Keratinocyte (primary cell): ENCODE measurements around the gene CTNNA2. TPM values are rescaled to one million over a fixed set of nuclear protein-coding genes. Genes with fewer than 3 reads are reported as not detected.

Source experiments
- DNase-seq: peaks from one replicate; pipeline ENCODE4 v3.0.0-alpha.2; 2011; ENCODE audit warnings: low read depth, missing footprints, low spot score
- FAIRE-seq: peaks from 2 replicates; lab custom pipeline; 2011; peaks lifted over from hg19 to GRCh38; lab: Jason Lieb, UNC
- H2AFZ ChIP-seq: 2 replicates; pipeline ENCODE4 v1.6.0; 2012; ENCODE audit warnings: low read length, control low read depth, inconsistent platforms; ENCODE audit not compliant: control insufficient read depth
- H3K27ac ChIP-seq: 2 replicates; pipeline ENCODE4 v1.5.1; 2011; ENCODE audit warnings: low read length; ENCODE audit not compliant: control insufficient read depth, insufficient read depth
- H3K27me3 ChIP-seq: 3 replicates; pipeline ENCODE4 v1.6.0; 2011; ENCODE audit warnings: low read length; ENCODE audit not compliant: control insufficient read depth, insufficient read depth; ENCODE audit errors: extremely low read depth
- H3K36me3 ChIP-seq, 2 experiments: 2 replicates in 1 of 2; 3 replicates in 1 of 2; pipeline ENCODE4 v1.5.1; 2011; ENCODE audit warnings: low read length in 2 of 2, mild to moderate bottlenecking in 1 of 2; ENCODE audit not compliant: control insufficient read depth in 2 of 2, insufficient read depth in 2 of 2; ENCODE audit errors: extremely low read depth in 1 of 2
- H3K4me1 ChIP-seq: 3 replicates; pipeline ENCODE4 v1.5.1; 2011; ENCODE audit warnings: low read length; ENCODE audit not compliant: control insufficient read depth, insufficient read depth; ENCODE audit errors: extremely low read depth
- H3K4me2 ChIP-seq: 3 replicates; pipeline ENCODE4 v1.6.0; 2011; ENCODE audit warnings: low read depth, low read length; ENCODE audit not compliant: control insufficient read depth, insufficient read depth; ENCODE audit errors: extremely low read depth
- H3K4me3 ChIP-seq, 3 experiments: fragments of 200-600 bp in 1 of 3; sonication (generic) in 1 of 3; 2 replicates in 2 of 3; 3 replicates in 1 of 3; pipeline ENCODE4 v1.5.1; 2011 to 2016; ENCODE audit warnings: low read length in 3 of 3, mild to moderate bottlenecking in 3 of 3, control low read depth in 2 of 3, inconsistent platforms in 1 of 3, low read depth in 1 of 3, mixed read lengths in 1 of 3, mixed run types in 1 of 3, moderate library complexity in 1 of 3; ENCODE audit not compliant: control insufficient read depth in 2 of 3, insufficient read depth in 2 of 3; ENCODE audit errors: extremely low read depth in 1 of 3
- H3K79me2 ChIP-seq: 2 replicates; pipeline ENCODE4 v1.6.0; 2012; ENCODE audit warnings: low read length; ENCODE audit not compliant: control insufficient read depth, insufficient read depth
- H3K9ac ChIP-seq: 3 replicates; pipeline ENCODE4 v1.6.0; 2011; ENCODE audit warnings: low read length; ENCODE audit not compliant: control insufficient read depth, insufficient read depth; ENCODE audit errors: extremely low read depth
- H3K9me1 ChIP-seq: 3 replicates; pipeline ENCODE4 v1.6.0; 2011; ENCODE audit warnings: low read length; ENCODE audit not compliant: control insufficient read depth, insufficient read depth; ENCODE audit errors: extremely low read depth
- H3K9me3 ChIP-seq: 2 replicates; pipeline ENCODE4 v1.5.1; 2012; ENCODE audit warnings: low read depth, low read length; ENCODE audit not compliant: control insufficient read depth
- H4K20me1 ChIP-seq: 3 replicates; pipeline ENCODE4 v1.6.0; 2011; ENCODE audit warnings: low read length; ENCODE audit not compliant: control insufficient read depth, insufficient read depth; ENCODE audit errors: extremely low read depth
- EZH2 ChIP-seq: IDR thresholded peaks from one replicate; pipeline ENCODE4 v1.6.1; 2012; ENCODE audit warnings: inconsistent platforms, mild to moderate bottlenecking, low read length, moderate library complexity
- dilution Hi-C: fragments of 300-500 bp; cut with MboI; formaldehyde crosslinking; loops from one replicate; pipeline ENCODE4 v1.7.0; 2020; ENCODE audit warnings: low sequenced_read_pairs; ENCODE audit not compliant: extremely low pct_ligation_motif_present
- polyA plus RNA-seq, 5 experiments: library from polyadenylated mRNA; depleted of rRNA in 3 of 5; stranded (reverse) in 3 of 5; stranded (forward) in 1 of 5; unstranded in 1 of 5; fragments of >200 nt; gene quantifications; 1 replicate in 1 of 5; 2 replicates in 3 of 5; 3 replicates in 1 of 5; pipeline versions ENCODE4 v1.2.1 to v1.2.3, GENCODE V29; 2011 to 2012; ENCODE audit warnings: missing spikeins in 2 of 5, low read depth in 1 of 5, low replicate concordance in 1 of 5
- TF ChIP-seq, protein P1 (sequence below), 3 experiments: IDR thresholded peaks in 1 of 3; conservative IDR thresholded peaks in 1 of 3; optimal IDR thresholded peaks in 1 of 3; 2 replicates in 2 of 3; 3 replicates in 1 of 3; pipeline versions ENCODE3 to v1.5.1; 2011; ENCODE audit warnings: low read length in 3 of 3, mild to moderate bottlenecking in 3 of 3, moderate library complexity in 2 of 3, control low read depth in 1 of 3, inconsistent platforms in 1 of 3; ENCODE audit not compliant: insufficient read depth in 2 of 3; ENCODE audit errors: extremely low read depth in 1 of 3

Gene CTNNA2
- polyA plus RNA-seq, 1 donor (not counting 4 experiments of a cell fraction or from before 2014, with no cell fraction given) = not detected

DNA sequence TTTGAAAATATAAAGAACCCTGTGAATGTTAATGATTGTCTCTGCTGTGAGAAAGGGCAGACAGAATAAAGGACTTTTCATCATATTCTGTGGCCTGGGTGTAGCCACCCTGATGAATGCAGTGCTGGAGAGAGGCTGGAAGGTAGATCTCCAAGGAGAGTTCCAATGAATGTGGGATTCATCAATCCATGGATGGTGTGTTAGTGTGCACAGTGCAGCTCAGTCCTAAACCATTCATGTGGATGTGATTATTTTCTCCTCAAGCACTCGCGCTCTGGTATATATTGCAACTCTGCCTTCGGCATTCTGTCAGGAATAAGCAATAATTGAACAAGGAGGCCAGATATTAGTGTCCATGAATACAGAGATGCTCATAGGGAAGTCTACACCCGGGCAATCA is 744.6 kb downstream of the CTNNA2 start:
- DNase-seq (no peak), FAIRE-seq (no peak)
- Histone ChIP-seq H3K9ac (no peak overlapping the region), H4K20me1 (no peaks in the 10 kb centered on the region), H3K79me2 (no peaks in the 10 kb centered on the region), H2AFZ (no peak overlapping the region), H3K27me3 (no peaks in the 10 kb centered on the region), H3K4me1 (no peaks in the 10 kb centered on the region), H3K9me3 (no peaks in the 10 kb centered on the region), H3K4me2 (no peak overlapping the region), H3K27ac (no peak overlapping the region), H3K36me3 (no peaks in the 10 kb centered on the region), H3K4me3 (no peak overlapping the region), H3K9me1 (no peaks in the 10 kb centered on the region)
- TF ChIP-seq, protein P1, sequence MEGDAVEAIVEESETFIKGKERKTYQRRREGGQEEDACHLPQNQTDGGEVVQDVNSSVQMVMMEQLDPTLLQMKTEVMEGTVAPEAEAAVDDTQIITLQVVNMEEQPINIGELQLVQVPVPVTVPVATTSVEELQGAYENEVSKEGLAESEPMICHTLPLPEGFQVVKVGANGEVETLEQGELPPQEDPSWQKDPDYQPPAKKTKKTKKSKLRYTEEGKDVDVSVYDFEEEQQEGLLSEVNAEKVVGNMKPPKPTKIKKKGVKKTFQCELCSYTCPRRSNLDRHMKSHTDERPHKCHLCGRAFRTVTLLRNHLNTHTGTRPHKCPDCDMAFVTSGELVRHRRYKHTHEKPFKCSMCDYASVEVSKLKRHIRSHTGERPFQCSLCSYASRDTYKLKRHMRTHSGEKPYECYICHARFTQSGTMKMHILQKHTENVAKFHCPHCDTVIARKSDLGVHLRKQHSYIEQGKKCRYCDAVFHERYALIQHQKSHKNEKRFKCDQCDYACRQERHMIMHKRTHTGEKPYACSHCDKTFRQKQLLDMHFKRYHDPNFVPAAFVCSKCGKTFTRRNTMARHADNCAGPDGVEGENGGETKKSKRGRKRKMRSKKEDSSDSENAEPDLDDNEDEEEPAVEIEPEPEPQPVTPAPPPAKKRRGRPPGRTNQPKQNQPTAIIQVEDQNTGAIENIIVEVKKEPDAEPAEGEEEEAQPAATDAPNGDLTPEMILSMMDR (optimal IDR thresholded peaks at IDR 0.05 in 1 of 3, IDR thresholded peaks at IDR 0.05 in 1 of 3, conservative IDR thresholded peaks at IDR 0.05 in 1 of 3; ENCODE audit: extremely low read depth in 1 of 3, insufficient read depth in 2 of 3, low read length in 3 of 3) = no peak
- no peak for TF ChIP-seq EZH2
- dilution Hi-C loops = no loop called here

DNA sequence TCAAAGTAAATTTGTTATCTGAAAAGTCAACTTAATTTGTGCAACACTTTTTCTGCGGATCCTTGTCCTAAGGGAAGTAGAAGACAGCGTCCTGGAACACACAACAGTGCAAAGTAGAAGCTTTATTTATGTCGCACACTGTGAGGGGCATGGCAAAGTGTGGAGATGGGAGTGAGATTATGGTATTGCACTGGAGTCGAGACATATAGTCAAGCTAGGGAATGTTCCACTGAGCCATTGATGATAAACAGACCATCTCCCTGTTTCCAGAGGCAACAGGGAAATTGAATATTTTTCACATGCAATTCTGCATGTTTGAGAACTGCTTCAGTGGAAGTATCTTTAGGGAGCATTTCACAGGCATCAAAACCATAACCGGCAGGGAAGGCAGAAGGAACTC is 745.5 kb downstream of the CTNNA2 start:
- Histone ChIP-seq H2AFZ (no peak overlapping the region), H3K36me3 (no peaks in the 10 kb centered on the region), H3K27ac (no peak overlapping the region), H3K4me3 (no peak overlapping the region), H4K20me1 (no peaks in the 10 kb centered on the region), H3K9ac (no peak overlapping the region), H3K79me2 (no peaks in the 10 kb centered on the region), H3K4me2 (no peak overlapping the region), H3K9me1 (no peaks in the 10 kb centered on the region), H3K9me3 (no peaks in the 10 kb centered on the region), H3K27me3 (no peaks in the 10 kb centered on the region), H3K4me1 (no peaks in the 10 kb centered on the region)
- FAIRE-seq (no peak), DNase-seq (no peak)
- dilution Hi-C loops = no loop called here
- TF ChIP-seq, protein P1 (optimal IDR thresholded peaks at IDR 0.05 in 1 of 3, IDR thresholded peaks at IDR 0.05 in 1 of 3, conservative IDR thresholded peaks at IDR 0.05 in 1 of 3; ENCODE audit: extremely low read depth in 1 of 3, insufficient read depth in 2 of 3, low read length in 3 of 3) = no peak
- no peak for TF ChIP-seq EZH2
